Daoy (cell line): ENCODE results near the gene GOLGA6D. TPM values are rescaled to one million over a fixed set of nuclear protein-coding genes. Genes with fewer than 3 reads are reported as not detected.
A peak's percentile ranks its signal among the peaks of the same experiment; 100 is the strongest.
"Not testable (repeated sequence)": the region's sequence is repeated elsewhere in the genome, so short reads cannot be mapped to it uniquely, and the experiment has no call there.

Experiments used
- DNase-seq: peaks from one replicate; pipeline ENCODE4 v3.0.0-alpha.2; 2015; ENCODE audit warnings: low read depth
- total RNA-seq: library from RNA; depleted of rRNA; stranded (reverse); fragments of >200 nt; shearing (Covaris generic); gene quantifications from 2 replicates; pipeline ENCODE4 v1.2.3, GENCODE V29; 2014

GOLGA6D gene
- total RNA-seq, 1 experiment from 2014 or later, result not detected

- DNase-seq, result not testable (repeated sequence)
Measured at GRCh38 chr15:75284152-75284551, 1.5 kb downstream of the GOLGA6D start.

GRCh38 chr15:75293660-75294059 is 11.0 kb downstream of the GOLGA6D start:
- DNase-seq, result not testable (repeated sequence)

DNA sequence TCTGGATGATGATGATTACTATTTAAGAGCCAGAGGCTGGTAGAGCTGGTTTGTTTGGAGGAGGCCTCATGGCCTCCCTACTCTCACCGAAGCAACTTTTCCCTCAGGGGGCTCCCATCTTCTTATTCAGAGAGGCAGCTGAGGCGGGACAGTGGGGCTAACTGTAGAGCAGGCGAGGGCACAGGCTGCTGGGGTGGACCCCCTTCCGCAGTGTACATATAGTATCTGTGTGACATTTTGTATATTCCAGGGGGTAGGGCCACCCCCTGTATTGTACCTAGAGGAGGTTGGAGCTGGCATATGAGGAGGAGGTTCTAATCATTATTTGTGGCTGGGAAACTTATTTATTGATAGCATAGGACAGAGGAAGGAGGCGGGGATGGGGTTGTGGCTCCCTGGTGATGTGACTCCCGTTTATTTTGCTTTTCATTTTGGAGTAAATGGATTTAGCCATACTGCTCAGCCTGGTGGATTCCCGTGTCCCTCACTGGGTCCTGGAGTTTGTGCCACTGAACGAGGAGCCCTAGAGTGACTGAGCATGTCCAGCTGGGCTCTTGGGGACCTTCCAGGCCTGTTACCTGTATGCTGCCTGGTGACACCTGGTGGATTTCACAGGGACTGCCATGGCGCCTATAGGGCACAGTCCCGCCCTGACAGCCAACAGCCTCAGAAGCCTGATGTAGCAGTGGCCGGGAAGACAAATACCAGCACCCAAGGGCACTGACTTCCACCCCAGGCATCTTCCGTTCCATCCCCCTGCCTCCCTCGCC is 16.1 kb downstream of the GOLGA6D start:
- DNase-seq, result not testable (repeated sequence)

DNA sequence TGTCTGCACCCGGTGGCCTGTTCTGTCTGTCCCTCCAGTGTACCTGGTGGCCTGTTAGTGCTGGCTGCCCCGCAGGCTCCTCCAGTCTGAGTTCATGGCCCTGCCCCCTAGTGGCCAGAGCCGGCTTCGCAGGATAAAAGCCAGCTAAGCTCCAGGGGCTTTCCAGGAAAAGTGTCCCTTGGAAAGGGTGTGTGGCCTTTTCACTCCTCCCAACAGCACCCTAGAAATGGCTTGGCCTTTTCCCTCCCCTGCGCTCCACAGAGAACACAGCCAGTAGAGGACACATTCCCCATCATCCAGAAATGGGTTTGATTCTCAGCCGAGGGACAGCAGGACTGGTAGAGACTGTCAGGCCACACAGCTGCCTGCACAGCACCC is 16.7 kb downstream of the GOLGA6D start:
- DNase-seq, result not testable (repeated sequence)

DNA sequence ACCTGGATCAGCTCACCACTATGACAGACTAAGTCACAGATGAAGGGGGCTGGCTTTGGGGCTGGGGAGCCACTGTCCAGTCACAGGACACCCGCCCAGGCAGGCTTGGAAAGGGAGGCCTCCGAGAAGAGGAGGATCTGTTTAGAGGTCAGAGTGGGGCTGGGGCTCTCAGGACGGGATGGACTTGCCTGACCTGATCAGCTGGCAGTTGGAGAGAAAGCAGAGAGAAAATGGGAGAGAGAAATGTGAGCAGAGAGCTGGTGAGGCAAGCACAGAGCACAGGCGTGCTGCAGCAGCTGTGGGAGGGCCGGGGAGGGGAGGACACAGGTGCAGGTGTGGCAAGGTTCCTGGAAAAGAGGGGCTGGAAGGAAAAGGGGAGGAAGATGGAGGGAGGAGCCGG is 17.4 kb downstream of the GOLGA6D start:
- not testable (repeated sequence) for DNase-seq

- DNase-seq, result no peak
Measured at GRCh38 chr15:75302318-75302717, 19.7 kb downstream of the GOLGA6D start.

GRCh38 chr15:75302753-75303152 is 20.1 kb downstream of the GOLGA6D start:
- DNase-seq, result not testable (repeated sequence)

DNA sequence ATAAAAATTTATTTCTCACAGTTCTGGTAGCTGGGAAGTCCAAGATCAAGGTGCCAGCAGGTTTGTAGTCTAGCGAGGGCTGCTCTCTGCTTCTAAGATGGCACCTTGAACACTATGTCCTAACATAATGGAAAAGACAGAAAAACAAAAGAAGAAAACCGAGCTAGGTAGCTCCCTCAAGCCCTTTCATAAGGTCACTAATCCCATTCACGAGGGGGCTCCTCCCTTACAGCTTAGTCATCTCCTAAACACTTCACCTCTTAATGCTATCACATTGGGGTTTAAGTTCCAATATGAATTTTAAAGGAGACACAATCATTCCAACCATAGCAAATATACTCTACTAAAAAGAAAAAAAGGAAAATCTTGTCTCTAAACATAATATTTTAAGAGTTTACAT is 23.6 kb downstream of the GOLGA6D start:
- DNase-seq, result no peak

- peak; percentile 73 for DNase-seq
Measured at GRCh38 chr15:75307778-75308390, 25.2 kb downstream of the GOLGA6D start.

DNA sequence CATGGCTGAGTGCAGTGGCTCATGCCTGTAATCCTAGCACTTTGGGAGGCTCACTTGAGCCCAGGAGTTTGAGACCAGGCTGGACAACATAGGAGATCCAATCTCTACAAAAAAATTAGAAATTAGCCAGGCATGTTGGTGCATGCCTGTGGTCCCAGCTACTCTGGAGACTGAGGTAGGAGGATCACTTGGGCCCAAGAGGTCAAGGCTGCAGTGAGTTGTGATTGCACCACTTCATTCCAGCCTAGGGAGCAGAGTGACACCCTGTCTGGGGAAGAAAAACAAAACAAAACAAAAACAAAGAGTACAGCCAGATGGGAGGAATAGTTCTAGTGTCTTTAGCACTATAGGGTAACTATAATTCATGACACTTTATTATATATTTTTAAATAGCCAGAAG is 27.1 kb downstream of the GOLGA6D start:
- DNase-seq, result no peak

DNA sequence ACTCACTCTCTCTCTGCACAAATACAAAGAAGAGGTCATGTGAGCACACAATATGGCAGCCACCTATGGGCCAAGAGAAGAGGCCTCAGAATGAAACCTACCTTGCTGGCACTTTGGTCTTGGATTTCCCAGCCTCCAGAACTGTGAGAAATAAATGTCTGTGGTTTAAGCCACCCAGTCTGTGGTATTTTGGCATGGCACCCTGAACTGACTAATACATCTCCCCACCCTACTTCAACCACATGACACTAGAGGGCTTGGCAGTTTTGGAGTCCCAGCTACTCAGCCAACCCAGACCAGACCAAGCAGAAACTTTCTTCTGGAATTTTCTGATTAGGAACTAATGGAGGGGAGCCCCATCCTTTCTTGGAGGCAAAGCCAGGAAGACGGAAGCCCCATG is 29.9 kb downstream of the GOLGA6D start:
- DNase-seq, result peak; percentile 43

GRCh38 chr15:75313116-75313845 is 30.6 kb downstream of the GOLGA6D start:
- DNase-seq, result no peak

DNA sequence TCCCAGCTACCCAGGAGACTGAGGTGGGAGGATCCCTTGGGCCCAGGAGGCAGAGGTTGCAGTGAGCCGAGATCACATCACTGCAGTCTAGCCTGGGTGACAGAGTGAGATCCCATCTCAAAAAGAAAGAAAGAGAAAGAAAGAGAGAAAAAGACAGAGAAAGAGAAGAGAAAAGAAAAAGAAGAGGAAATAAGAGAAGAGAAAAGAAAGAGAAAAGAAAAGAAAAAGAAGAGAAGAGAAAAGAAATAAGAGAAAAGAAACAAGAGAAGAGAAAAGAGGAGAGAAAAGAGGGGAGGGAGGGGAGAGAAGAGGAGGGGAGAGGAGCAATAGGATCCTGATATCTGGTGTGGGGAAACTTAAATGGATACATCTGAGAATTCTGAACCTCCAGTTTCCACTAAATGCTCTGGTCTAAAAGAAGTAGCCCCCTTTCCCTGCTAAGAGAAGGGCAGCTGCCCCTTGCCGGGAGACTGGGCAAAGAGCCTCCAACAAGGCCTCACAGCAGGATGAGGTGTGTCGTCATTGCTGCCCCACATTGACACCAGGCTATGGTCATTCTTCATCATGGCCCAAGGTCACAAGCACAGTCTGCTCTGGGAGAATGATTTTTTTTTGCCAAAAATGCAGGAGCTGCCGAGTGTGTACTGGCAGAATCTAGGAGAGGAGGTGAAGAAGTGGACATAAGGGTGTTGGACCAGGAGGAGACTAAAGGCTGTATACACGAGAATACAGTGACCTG is 32.1 kb downstream of the GOLGA6D start:
- no peak for DNase-seq

- DNase-seq, result not testable (repeated sequence)
Measured at GRCh38 chr15:75319231-75319897, 36.7 kb downstream of the GOLGA6D start.

DNA sequence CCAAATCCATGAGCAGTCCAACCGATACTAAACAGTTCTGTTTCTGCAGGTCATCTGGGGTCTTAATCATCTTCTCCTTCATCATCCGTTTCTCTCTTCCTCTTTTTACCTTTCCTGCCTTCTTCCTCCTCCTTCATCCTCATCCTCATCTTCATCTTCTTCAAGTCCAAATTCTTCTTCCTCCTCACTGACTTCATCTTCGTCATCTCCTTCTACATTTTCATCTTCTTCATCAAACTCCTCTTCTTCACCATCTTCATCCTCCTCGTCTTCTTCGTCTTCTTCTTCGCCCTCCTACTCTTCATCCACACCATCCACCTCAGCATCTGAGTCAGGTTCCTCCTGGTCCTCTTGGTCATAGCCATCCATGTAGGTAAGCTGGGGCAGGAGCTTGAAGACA is 39.1 kb downstream of the GOLGA6D start:
- DNase-seq, result no peak

DNA sequence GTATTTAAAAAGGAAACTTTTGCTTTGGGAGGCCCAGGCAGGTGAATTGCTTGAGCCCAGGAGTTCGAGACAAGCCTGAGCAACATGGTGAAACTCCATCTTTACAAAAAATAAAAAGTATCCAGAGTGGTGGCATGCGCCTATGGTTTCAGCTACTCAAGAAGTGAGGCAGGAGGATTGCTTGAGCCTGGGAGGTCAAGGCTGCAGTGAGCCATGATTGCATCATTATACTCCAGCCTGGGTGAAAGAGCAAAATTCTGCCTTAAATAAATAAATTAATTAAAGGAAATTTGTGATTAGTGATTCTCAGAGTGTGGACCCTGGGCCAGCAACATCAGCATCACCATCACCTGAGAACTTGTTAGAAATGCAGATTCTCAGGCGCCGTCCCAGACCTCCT is 43.3 kb downstream of the GOLGA6D start:
- DNase-seq, result no peak

DNA sequence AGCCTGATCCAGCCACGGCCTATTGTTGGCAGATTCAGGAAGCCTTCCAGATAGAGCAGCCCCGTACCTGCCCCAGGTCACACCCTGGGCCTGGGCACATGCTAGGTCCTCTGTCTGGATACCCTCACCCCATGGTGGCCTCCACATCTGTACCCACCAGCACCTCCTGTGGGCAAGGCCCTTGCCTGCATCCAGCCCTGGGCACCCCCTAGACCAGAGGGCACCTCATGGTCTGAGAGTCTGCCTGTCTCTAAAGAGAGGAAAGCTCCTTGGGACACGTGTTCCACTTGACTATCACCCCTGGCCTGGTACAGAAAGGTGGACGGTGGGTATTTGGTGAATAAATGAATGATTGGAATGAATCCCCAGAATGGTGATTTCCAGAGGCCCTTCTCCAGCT is 44.4 kb downstream of the GOLGA6D start:
- no peak for DNase-seq

GRCh38 chr15:75327491-75327890 is 44.9 kb downstream of the GOLGA6D start:
- DNase-seq, result no peak

DNA sequence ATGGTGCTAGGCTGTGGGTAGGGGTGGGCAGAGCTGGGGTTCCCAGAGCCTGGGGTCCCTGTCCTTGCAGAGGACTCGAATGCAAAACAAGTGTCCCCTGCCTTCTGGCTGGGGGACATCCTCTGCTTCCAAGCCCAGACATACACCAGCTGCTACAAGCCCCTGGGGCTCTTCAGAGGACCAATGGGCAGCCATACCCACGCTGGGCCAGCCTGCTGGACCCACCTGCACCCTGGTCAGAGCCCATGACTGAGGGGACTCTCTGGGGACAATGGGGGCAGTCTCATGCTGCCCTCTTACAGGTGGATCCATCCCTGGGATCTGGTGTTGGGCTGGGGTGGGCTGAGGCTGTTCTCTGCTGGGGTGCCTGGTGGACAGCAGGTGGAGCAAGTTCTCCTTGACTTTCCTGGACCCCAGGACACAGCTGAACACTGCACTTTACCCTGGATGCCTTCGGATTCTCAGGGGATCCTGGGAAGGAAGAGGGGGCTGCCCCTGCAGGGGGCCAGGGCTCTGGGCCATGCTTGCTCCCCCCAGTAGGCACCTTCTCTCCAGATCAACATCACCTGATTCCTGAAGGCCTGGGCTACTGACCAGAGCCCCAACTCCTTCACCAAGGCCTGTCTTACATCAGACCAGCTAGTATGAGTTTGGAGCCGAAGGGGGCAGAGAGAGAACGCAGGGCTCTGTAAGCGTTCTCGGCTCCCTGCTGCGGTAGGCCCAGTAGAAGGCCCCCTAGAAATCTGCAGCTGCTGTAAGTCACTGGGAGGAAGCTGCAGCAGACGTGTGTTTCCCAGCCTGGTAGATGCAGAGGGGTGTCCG is 46.1 kb downstream of the GOLGA6D start:
- DNase-seq, result no peak

DNA sequence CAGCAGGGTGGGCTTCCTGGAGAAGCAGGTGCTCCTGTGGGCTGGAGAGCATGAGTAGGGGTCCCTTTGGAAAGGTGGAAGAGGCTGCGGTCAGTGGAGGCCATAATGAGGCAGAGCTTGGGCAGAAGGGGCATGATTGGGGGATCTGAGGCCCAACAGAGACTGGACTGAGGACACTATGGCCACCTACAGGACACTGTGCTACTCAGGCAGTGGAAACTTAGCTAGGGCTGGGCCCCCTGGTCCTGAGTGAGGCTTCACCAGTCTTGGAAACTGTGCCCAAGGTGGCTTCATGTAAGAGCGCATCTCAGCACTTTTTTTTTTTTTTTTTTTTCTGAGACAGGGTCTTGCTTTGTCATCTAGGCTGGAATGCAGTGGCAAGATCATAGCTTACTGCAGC is 46.9 kb downstream of the GOLGA6D start:
- DNase-seq, result no peak

DNA sequence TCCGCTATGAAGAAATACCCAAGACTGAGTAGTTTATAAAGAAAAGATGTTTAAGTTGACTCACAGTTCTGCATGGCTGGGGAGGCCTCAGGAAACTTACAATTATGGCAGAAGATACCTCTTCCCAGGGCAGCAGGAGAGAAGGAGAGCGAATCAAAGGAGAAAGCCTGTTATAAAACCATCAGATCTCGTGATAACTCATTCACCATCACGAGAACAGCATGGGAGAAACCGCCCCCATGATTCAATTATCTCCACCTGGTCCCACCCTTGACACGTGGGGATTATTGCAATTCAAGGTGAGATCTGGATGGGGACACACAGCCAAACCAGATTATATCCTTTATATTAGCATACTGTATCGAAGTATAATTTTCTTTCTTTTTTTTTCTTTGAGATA is 49.5 kb downstream of the GOLGA6D start:
- not testable (repeated sequence) for DNase-seq
